Spleen (tissue), 7 donors: ENCODE results near the gene P2RX7.

Experiments used
- CTCF ChIP-seq, 11 experiments: fragments of 200-600 bp in 7 of 11; fragments of 450-650 bp in 4 of 11; sonication (generic) in 4 of 11; IDR thresholded peaks in 8 of 11; conservative IDR thresholded peaks in 3 of 11; 1 replicate in 7 of 11; 2 replicates in 4 of 11; pipeline versions ENCODE4 v1.4.0 to v1.8.0; 2016 to 2021; ENCODE audit warnings: antibody characterized with exemption in 11 of 11, inconsistent platforms in 4 of 11, mild to moderate bottlenecking in 1 of 11
- POLR2A ChIP-seq, 3 donors: fragments of 450-650 bp; IDR thresholded peaks; one replicate each; pipeline ENCODE4 v1.5.1; 2017; ENCODE audit warnings: antibody characterized with exemption in 3 of 3, mild to moderate bottlenecking in 1 of 3
- donor health status: DM: no; HTN: no; CAD: no; lungs with moderate emphysema.
- donor health status: DM: no; HTN: no; CAD: no.
- donor health status: DM: no; HTN: no; CAD: no.

DNA sequence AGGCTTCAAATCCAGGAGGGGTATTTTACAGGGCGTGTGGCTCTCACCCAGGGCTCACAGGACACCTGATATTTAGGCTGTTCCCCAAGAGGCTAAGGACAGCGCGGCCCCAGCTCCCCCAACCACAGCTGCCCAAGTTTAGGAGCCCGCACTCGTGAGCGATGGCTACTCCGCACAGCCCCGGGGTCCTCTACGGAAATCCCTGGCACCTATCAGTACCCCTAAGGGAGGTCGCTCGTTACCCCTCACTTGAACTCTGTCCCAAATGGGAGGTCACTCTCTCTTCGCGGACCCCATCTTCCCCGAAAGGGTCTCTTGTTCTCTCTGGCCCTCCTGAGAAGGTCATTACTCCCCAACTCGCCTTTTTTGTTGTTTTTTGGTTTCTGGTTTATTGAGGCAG is 76.5 kb downstream of the P2RX7 start:
- TF ChIP-seq CTCF (IDR thresholded peaks at IDR 0.05 in 8 of 11, conservative IDR thresholded peaks at IDR 0.05 in 3 of 11) (no peak), POLR2A (IDR thresholded peaks at IDR 0.05) (no peak)
